AG04450 (cell line): ENCODE results near the gene B4GALNT4. TPM values are rescaled to one million over a fixed set of nuclear protein-coding genes. Genes with fewer than 3 reads are reported as not detected.
"Not testable (repeated sequence)": the region's sequence is repeated elsewhere in the genome, so short reads cannot be mapped to it uniquely, and the experiment has no call there.

Experiments used
- CTCF ChIA-PET: fragments of 300-600, 350-600 bp; formaldehyde crosslinking; extraction: SDS; loops from one replicate; lab custom pipeline; 2022; ENCODE audit warnings: antibody characterized with exemption, inconsistent platforms; lab: Charles Lee
- POLR2A ChIA-PET: fragments of 350-600 bp; formaldehyde crosslinking; extraction: SDS; loops from one replicate; lab custom pipeline; 2021; ENCODE audit warnings: antibody characterized with exemption, inconsistent platforms; lab: Yijun Ruan, JAX
- DNase-seq: peaks from one replicate; pipeline ENCODE4 v3.0.0-alpha.2; 2011; ENCODE audit warnings: low read depth, low spot score
- H3K27ac ChIP-seq: one replicate; pipeline ENCODE4 v1.5.1; 2012; ENCODE audit warnings: low read depth, low read length, control low read depth
- H3K27me3 ChIP-seq: one replicate; pipeline ENCODE4 v1.6.0; 2012; ENCODE audit warnings: low read length; ENCODE audit not compliant: control insufficient read depth, insufficient read depth
- H3K4me3 ChIP-seq: 2 replicates; pipeline ENCODE4 v1.5.1; 2011; ENCODE audit warnings: mild to moderate bottlenecking, low read depth, low read length, control low read depth
- H3K9me3 ChIP-seq: 2 replicates; pipeline ENCODE4 v1.5.1; 2012; ENCODE audit warnings: low read length; ENCODE audit not compliant: control insufficient read depth, insufficient read depth
- polyA plus RNA-seq: library from polyadenylated mRNA; depleted of rRNA; stranded (reverse); fragments of >200 nt; gene quantifications from 2 replicates; pipeline ENCODE4 v1.2.3, GENCODE V29; 2011
- TF ChIP-seq, protein P1 (sequence below): IDR thresholded peaks from 2 replicates; pipeline ENCODE4 v1.5.1; 2011; ENCODE audit warnings: low read depth, low read length, control low read depth, inconsistent platforms

B4GALNT4 gene
- polyA plus RNA-seq, 1 experiment, result 7.8 TPM

- H3K4me3 ChIP-seq, result no peak overlapping the region
- ChIA-PET POLR2A (no interaction called here), CTCF (no interaction called here)
- peaks cover 12% of the 10 kb centered on the region for H3K9me3 ChIP-seq
- H3K27me3 ChIP-seq, result no peaks in the 10 kb centered on the region
- TF ChIP-seq, protein P1, sequence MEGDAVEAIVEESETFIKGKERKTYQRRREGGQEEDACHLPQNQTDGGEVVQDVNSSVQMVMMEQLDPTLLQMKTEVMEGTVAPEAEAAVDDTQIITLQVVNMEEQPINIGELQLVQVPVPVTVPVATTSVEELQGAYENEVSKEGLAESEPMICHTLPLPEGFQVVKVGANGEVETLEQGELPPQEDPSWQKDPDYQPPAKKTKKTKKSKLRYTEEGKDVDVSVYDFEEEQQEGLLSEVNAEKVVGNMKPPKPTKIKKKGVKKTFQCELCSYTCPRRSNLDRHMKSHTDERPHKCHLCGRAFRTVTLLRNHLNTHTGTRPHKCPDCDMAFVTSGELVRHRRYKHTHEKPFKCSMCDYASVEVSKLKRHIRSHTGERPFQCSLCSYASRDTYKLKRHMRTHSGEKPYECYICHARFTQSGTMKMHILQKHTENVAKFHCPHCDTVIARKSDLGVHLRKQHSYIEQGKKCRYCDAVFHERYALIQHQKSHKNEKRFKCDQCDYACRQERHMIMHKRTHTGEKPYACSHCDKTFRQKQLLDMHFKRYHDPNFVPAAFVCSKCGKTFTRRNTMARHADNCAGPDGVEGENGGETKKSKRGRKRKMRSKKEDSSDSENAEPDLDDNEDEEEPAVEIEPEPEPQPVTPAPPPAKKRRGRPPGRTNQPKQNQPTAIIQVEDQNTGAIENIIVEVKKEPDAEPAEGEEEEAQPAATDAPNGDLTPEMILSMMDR, result no peak
- H3K27ac ChIP-seq, result no peak overlapping the region
- no peak for DNase-seq
These were observed 17.2 kb downstream of the B4GALNT4 start for GRCh38 chr11:386483-386882.

DNA sequence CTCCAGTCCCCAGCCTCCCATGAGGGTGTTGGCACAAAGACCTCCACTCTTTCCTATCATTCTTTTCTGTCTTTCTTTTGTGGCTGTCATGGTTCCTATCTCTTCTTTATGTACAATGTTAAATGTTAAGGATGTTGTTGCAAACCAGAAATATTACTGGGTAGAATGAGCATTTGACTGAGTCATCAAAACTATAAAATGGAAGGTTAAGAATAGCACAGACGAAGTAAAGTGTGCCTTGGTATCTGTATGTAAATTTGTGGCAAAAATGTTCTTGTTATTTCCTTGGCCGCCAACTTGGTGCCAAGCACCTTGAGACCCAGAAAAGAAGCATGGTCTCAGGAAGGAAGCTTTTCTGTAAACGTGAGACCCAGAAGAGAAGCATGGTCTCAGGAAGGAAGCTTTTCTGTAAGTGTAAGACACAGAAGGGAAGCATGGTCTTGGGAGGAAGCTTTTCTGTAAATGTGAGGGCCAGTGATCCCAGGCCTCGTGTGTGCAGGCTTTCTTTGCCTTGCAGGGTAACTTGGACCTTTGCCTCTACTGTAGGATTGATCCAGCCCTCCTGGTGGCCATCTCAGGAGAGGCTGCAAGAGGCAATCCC is 18.0 kb downstream of the B4GALNT4 start:
- CTCF ChIA-PET, result no interaction called here
- TF ChIP-seq, protein P1, result 0 out of 2 replicates have a peak, but pooled peaks have one; percentile 14
- DNase-seq, result no peak
- H3K9me3 ChIP-seq, result peaks cover 12% of the 10 kb centered on the region
- H3K27ac ChIP-seq, result no peak overlapping the region
- no peaks in the 10 kb centered on the region for H3K27me3 ChIP-seq
- POLR2A ChIA-PET, result no interaction called here
- no peak overlapping the region for H3K4me3 ChIP-seq

DNA sequence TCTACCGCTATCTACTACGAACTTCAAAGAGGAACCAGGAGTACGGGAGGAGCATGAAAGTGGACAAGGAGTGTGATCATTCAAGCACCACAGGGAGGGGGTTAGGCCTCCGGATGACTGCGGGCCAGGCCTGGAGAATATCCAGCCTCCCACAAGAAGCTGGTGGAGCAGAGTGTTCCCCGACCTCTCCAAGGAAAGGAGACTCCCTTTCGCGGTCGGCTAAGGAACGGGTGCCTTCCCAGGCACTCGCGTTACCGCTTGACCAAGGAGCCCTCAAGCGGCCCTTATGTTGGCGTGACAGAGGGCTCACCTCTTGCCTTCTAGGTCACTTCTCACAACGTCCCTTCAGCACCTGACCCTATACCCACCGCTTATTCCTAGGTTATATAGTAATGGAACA is 20.1 kb downstream of the B4GALNT4 start:
- CTCF ChIA-PET, result not testable (repeated sequence)

DNA sequence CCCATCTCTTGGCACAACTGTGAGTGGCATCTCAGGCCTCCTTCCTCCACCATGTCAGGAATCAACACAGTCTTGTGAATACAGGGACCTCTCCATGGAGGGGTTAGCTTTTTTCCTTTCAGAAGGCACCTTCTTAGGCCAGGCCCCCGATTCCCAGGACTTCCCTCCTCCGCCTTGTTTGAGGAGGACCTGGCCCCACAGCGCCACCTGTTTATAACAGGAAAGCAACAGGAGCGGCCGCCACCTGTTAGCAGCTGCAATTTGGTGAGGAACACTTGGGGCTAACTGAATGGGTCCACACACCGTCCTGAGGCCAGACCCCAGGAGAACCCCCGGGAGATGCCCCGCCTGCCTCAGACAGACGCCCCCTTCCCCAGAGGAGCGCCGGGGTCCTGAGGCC is 20.9 kb downstream of the B4GALNT4 start:
- no peak overlapping the region for H3K4me3 ChIP-seq
- no peaks in the 10 kb centered on the region for H3K27me3 ChIP-seq
- TF ChIP-seq, protein P1, result no peak
- H3K9me3 ChIP-seq, result peaks cover 12% of the 10 kb centered on the region
- no peak for DNase-seq
- ChIA-PET CTCF (no interaction called here), POLR2A (no interaction called here)
- H3K27ac ChIP-seq, result no peak overlapping the region

More for the DNA sequence above, 20.1 kb downstream of the B4GALNT4 start:
- POLR2A ChIA-PET, DNase-seq, H3K4me3 ChIP-seq, H3K27me3 ChIP-seq, H3K27ac ChIP-seq: not testable (repeated sequence)
- H3K9me3 ChIP-seq, result peaks cover 12% of the 10 kb centered on the region

- no peaks in the 10 kb centered on the region for H3K27me3 ChIP-seq
- no peak overlapping the region for H3K27ac ChIP-seq
- H3K9me3 ChIP-seq, result peaks cover 2% of the 10 kb centered on the region
- no peak for DNase-seq
- TF ChIP-seq, protein P1, result no peak
- ChIA-PET POLR2A (interaction anchor here (0.6 kb wide), 1 partner anchor 15 kb away, joined by 3 read pairs; no protein-coding TSS in a partner anchor), CTCF (no interaction called here)
- no peak overlapping the region for H3K4me3 ChIP-seq
These were observed 22.1 kb downstream of the B4GALNT4 start for GRCh38 chr11:391117-392017.
